ENCODE results near the gene PRR36.

PRR36 gene

GRCh38 chr19:7912697-7913564 lies 38.7 kb upstream of the PRR36 start:
- H3K4me1 ChIP-seq (ENCODE audit: control insufficient read depth, insufficient read depth, low read length, poor library complexity, severe bottlenecking): peaks cover 24% of the 10 kb centered on the region
- H3K4me3 ChIP-seq (ENCODE audit: insufficient read depth, low read depth, low read length, poor library complexity, severe bottlenecking): no peak overlapping the region
- H3K9me3 ChIP-seq (ENCODE audit: control insufficient read depth, low read length): no peaks in the 10 kb centered on the region
- DNase-seq: no peak
- H3K27me3 ChIP-seq (replicated peaks; ENCODE audit: control insufficient read depth, insufficient read depth, low read length, poor library complexity, severe bottlenecking): peaks cover 20% of the 10 kb centered on the region
- H3K36me3 ChIP-seq (ENCODE audit: control insufficient read depth, insufficient read depth, low read length): peaks cover 43% of the 10 kb centered on the region
- H3K27ac ChIP-seq (ENCODE audit: insufficient read depth, low read length, poor library complexity, severe bottlenecking): no peak overlapping the region

- H3K27ac ChIP-seq (ENCODE audit: insufficient read depth, low read length, poor library complexity, severe bottlenecking): no peak overlapping the region
- peaks cover 15% of the 10 kb centered on the region for H3K27me3 ChIP-seq (replicated peaks; ENCODE audit: control insufficient read depth, insufficient read depth, low read length, poor library complexity, severe bottlenecking)
- peaks cover 17% of the 10 kb centered on the region for H3K4me1 ChIP-seq (ENCODE audit: control insufficient read depth, insufficient read depth, low read length, poor library complexity, severe bottlenecking)
- no peak overlapping the region for H3K4me3 ChIP-seq (ENCODE audit: insufficient read depth, low read depth, low read length, poor library complexity, severe bottlenecking)
- DNase-seq: no peak
- H3K9me3 ChIP-seq (ENCODE audit: control insufficient read depth, low read length): no peaks in the 10 kb centered on the region
- H3K36me3 ChIP-seq (ENCODE audit: control insufficient read depth, insufficient read depth, low read length): peaks cover 43% of the 10 kb centered on the region
These were observed 38.0 kb upstream of the PRR36 start for GRCh38 chr19:7912144-7912696.

DNA sequence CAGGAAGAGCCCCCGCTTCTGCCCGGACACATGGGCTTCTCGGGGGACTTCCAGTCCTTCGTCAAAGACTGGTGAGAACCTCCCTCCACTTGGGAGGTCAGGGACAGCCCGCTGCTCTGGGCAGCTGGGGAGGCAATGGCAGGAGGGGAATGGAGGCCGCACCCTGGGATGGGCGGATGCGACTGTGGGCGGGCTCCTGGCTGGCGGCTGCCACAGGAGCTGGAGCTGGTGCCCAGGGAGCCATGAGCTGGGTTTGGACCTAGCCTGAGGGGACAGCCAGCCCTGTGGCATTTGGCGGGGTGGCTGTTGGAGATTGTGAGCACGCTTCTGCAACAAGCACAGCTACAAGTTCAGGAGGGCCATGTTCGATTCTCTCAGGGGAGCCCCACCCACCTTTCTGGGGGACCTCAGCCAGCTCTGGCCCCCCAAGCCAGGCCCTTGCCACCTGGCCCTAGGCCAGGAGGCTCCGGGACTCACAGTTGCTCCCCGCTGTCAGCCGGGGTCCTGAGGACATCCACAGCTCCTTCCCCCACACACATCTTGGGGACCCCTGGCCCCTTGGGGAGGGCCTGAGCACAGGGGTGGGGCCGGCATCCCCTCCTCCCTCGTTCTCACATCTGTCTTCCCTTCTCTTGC lies 37.4 kb upstream of the PRR36 start:
- no peak overlapping the region for H3K4me3 ChIP-seq (ENCODE audit: insufficient read depth, low read depth, low read length, poor library complexity, severe bottlenecking)
- no peaks in the 10 kb centered on the region for H3K9me3 ChIP-seq (ENCODE audit: control insufficient read depth, low read length)
- peaks cover 12% of the 10 kb centered on the region for H3K4me1 ChIP-seq (ENCODE audit: control insufficient read depth, insufficient read depth, low read length, poor library complexity, severe bottlenecking)
- H3K27ac ChIP-seq (ENCODE audit: insufficient read depth, low read length, poor library complexity, severe bottlenecking): no peak overlapping the region
- DNase-seq: no peak
- H3K27me3 ChIP-seq (replicated peaks; ENCODE audit: control insufficient read depth, insufficient read depth, low read length, poor library complexity, severe bottlenecking): peaks cover 10% of the 10 kb centered on the region
- H3K36me3 ChIP-seq (ENCODE audit: control insufficient read depth, insufficient read depth, low read length): peaks cover 43% of the 10 kb centered on the region

GRCh38 chr19:7910321-7911161 lies 36.4 kb upstream of the PRR36 start:
- peaks cover under 1% of the 10 kb centered on the region for H3K27me3 ChIP-seq (replicated peaks; ENCODE audit: control insufficient read depth, insufficient read depth, low read length, poor library complexity, severe bottlenecking)
- peaks cover 2% of the 10 kb centered on the region for H3K4me1 ChIP-seq (ENCODE audit: control insufficient read depth, insufficient read depth, low read length, poor library complexity, severe bottlenecking)
- H3K27ac ChIP-seq (ENCODE audit: insufficient read depth, low read length, poor library complexity, severe bottlenecking): no peak overlapping the region
- peaks cover 52% of the 10 kb centered on the region for H3K36me3 ChIP-seq (ENCODE audit: control insufficient read depth, insufficient read depth, low read length)
- no peaks in the 10 kb centered on the region for H3K9me3 ChIP-seq (ENCODE audit: control insufficient read depth, low read length)
- no peak for DNase-seq
- no peak overlapping the region for H3K4me3 ChIP-seq (ENCODE audit: insufficient read depth, low read depth, low read length, poor library complexity, severe bottlenecking)

- DNase-seq: no peak
- Histone ChIP-seq H3K27ac (ENCODE audit: insufficient read depth, low read length, poor library complexity, severe bottlenecking) (no peak overlapping the region), H3K4me1 (ENCODE audit: control insufficient read depth, insufficient read depth, low read length, poor library complexity, severe bottlenecking) (peaks cover 9% of the 10 kb centered on the region), H3K4me3 (ENCODE audit: insufficient read depth, low read depth, low read length, poor library complexity, severe bottlenecking) (no peak overlapping the region), H3K9me3 (ENCODE audit: control insufficient read depth, low read length) (no peaks in the 10 kb centered on the region), H3K36me3 (ENCODE audit: control insufficient read depth, insufficient read depth, low read length) (peaks cover 53% of the 10 kb centered on the region), H3K27me3 (replicated peaks; ENCODE audit: control insufficient read depth, insufficient read depth, low read length, poor library complexity, severe bottlenecking) (no peaks in the 10 kb centered on the region)
These were observed 35.4 kb upstream of the PRR36 start for GRCh38 chr19:7909471-7910067.

GRCh38 chr19:7908742-7909461 lies 34.7 kb upstream of the PRR36 start:
- H3K36me3 ChIP-seq (ENCODE audit: control insufficient read depth, insufficient read depth, low read length): peaks cover 53% of the 10 kb centered on the region
- DNase-seq: no peak
- H3K27me3 ChIP-seq (replicated peaks; ENCODE audit: control insufficient read depth, insufficient read depth, low read length, poor library complexity, severe bottlenecking): no peaks in the 10 kb centered on the region

GRCh38 chr19:7908078-7908699 lies 34.0 kb upstream of the PRR36 start:
- no peaks in the 10 kb centered on the region for H3K9me3 ChIP-seq (ENCODE audit: control insufficient read depth, low read length)
- H3K36me3 ChIP-seq (ENCODE audit: control insufficient read depth, insufficient read depth, low read length): peaks cover 53% of the 10 kb centered on the region
- no peaks in the 10 kb centered on the region for H3K27me3 ChIP-seq (replicated peaks; ENCODE audit: control insufficient read depth, insufficient read depth, low read length, poor library complexity, severe bottlenecking)
- H3K4me1 ChIP-seq (ENCODE audit: control insufficient read depth, insufficient read depth, low read length, poor library complexity, severe bottlenecking): peaks cover 15% of the 10 kb centered on the region
- no peak for DNase-seq
- no peak overlapping the region for H3K4me3 ChIP-seq (ENCODE audit: insufficient read depth, low read depth, low read length, poor library complexity, severe bottlenecking)
- H3K27ac ChIP-seq (ENCODE audit: insufficient read depth, low read length, poor library complexity, severe bottlenecking): no peak overlapping the region

More at GRCh38 chr19:7908742-7909461, 34.7 kb upstream of the PRR36 start:
- no peak overlapping the region for H3K27ac ChIP-seq (ENCODE audit: insufficient read depth, low read length, poor library complexity, severe bottlenecking)
- no peaks in the 10 kb centered on the region for H3K9me3 ChIP-seq (ENCODE audit: control insufficient read depth, low read length)
- peaks cover 13% of the 10 kb centered on the region for H3K4me1 ChIP-seq (ENCODE audit: control insufficient read depth, insufficient read depth, low read length, poor library complexity, severe bottlenecking)
- H3K4me3 ChIP-seq (ENCODE audit: insufficient read depth, low read depth, low read length, poor library complexity, severe bottlenecking): no peak overlapping the region

DNA sequence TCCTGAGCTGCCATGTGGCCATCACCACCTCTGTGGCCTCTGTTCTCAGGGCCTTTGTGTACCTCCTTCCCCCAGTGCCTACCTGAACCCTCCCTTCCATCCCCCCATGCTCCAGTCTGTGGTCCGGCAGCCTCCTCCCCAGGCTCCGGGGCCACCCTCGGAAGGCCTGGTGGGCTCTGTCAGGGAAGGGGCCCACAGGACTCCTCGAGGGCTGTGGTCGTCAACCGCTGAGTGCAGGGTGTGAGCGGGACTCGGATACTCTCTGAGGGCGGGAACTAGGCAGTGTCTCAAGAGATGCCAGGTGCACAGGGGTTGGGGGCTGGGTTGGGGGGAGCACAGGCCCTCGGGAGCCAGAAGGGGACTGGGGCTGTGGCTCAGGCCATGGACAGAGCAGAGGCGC lies 33.4 kb upstream of the PRR36 start:
- Histone ChIP-seq H3K4me3 (ENCODE audit: insufficient read depth, low read depth, low read length, poor library complexity, severe bottlenecking) (no peak overlapping the region), H3K27me3 (replicated peaks; ENCODE audit: control insufficient read depth, insufficient read depth, low read length, poor library complexity, severe bottlenecking) (no peaks in the 10 kb centered on the region), H3K36me3 (ENCODE audit: control insufficient read depth, insufficient read depth, low read length) (peaks cover 47% of the 10 kb centered on the region), H3K27ac (ENCODE audit: insufficient read depth, low read length, poor library complexity, severe bottlenecking) (no peak overlapping the region), H3K9me3 (ENCODE audit: control insufficient read depth, low read length) (no peaks in the 10 kb centered on the region), H3K4me1 (ENCODE audit: control insufficient read depth, insufficient read depth, low read length, poor library complexity, severe bottlenecking) (peaks cover 21% of the 10 kb centered on the region)
- DNase-seq: no peak

DNA sequence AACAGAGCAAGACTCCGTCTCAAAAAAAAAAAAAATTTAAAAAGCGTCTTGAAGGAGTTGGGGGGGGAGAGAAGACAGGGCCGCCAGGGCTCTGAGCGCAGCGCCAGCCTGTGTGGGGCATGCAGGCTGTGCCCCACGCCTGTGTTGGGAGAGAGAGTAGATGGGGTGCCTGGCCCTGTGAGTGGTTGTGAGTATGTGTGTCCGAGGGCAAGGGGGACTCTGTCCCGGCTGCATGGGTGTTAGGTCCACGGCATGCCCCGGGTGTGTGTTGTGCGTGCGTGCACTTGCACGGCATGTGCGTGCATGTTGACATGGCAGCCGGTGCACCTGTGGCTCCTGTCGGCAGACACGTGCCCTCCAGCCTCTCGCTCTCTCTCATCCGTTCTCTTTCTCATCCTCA lies 32.9 kb upstream of the PRR36 start:
- Histone ChIP-seq H3K27me3 (replicated peaks; ENCODE audit: control insufficient read depth, insufficient read depth, low read length, poor library complexity, severe bottlenecking) (no peaks in the 10 kb centered on the region), H3K4me1 (ENCODE audit: control insufficient read depth, insufficient read depth, low read length, poor library complexity, severe bottlenecking) (peaks cover 22% of the 10 kb centered on the region), H3K27ac (ENCODE audit: insufficient read depth, low read length, poor library complexity, severe bottlenecking) (no peak overlapping the region), H3K4me3 (ENCODE audit: insufficient read depth, low read depth, low read length, poor library complexity, severe bottlenecking) (no peak overlapping the region), H3K9me3 (ENCODE audit: control insufficient read depth, low read length) (no peaks in the 10 kb centered on the region), H3K36me3 (ENCODE audit: control insufficient read depth, insufficient read depth, low read length) (peaks cover 45% of the 10 kb centered on the region)
- no peak for DNase-seq

All from effector memory CD4-positive, alpha-beta T cell (primary cell).